GM10248 (cell line): Measurements from ENCODE around the gene FATE1.

ENCODE experiments used
- CTCF ChIA-PET: fragments of 300-600 bp; sonication (Branson Sonifier 250); formaldehyde crosslinking; extraction: SDS; loops from one replicate; lab custom pipeline; 2021; ENCODE audit warnings: antibody characterized with exemption; lab: Yijun Ruan, JAX
- POLR2A ChIA-PET: fragments of 350-650 bp; sonication (Branson Sonifier 250); formaldehyde crosslinking; extraction: SDS; loops from one replicate; lab custom pipeline; 2020; ENCODE audit warnings: antibody characterized with exemption; lab: Yijun Ruan, JAX
- DNase-seq: peaks from one replicate; pipeline ENCODE4 v3.0.0; 2012; ENCODE audit errors: extremely low spot score
- CTCF ChIP-seq: IDR thresholded peaks from 2 replicates; pipeline ENCODE4 v1.5.1; 2012; ENCODE audit warnings: mild to moderate bottlenecking, low read depth; ENCODE audit errors: extremely low read depth, missing control alignments, control extremely low read depth

Gene FATE1

DNA sequence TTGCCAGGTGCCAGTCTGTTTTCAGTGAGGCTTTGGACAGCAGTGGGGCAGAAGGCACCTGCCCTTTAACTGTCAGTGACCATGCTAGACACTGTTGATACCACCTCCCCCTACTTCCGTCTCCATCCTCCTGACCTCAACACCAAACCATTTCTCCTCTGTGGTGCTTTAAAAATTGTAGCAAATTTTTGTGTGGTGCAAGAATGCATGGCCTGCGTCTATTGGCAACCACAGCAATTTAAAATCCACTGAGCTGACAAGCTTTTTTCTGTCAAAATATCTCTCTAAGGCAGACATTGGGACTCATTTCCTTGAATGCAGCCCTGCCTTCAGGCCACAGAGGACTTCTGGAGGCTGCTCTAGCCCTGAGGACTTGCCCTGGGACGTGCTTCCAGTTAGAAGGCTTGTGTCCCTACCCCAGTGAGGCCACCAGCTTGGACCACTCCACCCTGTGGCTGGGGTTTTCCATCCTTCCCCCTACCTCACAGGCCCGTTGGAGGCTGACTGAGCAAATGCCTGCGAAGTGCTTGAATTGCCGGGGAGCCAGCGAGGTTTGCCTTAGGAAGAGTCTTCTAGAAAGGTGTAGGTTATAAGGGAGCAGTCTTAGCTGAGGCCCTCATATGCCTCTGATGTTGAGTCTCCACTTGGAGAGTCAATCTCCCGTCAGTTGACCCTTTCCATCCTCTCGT lies 13.7 kb upstream of the FATE1 start:
- no peak for DNase-seq
- ChIA-PET CTCF (no interaction called here), POLR2A (no interaction called here)
- TF ChIP-seq CTCF = no peak

GRCh38 chrX:151702741-151703340 lies 13.0 kb upstream of the FATE1 start:
- POLR2A ChIA-PET = no interaction called here
- CTCF ChIA-PET = no interaction called here
- DNase-seq = no peak
- no peak for TF ChIP-seq CTCF

GRCh38 chrX:151703487-151703886 lies 12.3 kb upstream of the FATE1 start:
- no peak for DNase-seq
- no peak for TF ChIP-seq CTCF
- ChIA-PET POLR2A (no interaction called here), CTCF (no interaction called here)

DNA sequence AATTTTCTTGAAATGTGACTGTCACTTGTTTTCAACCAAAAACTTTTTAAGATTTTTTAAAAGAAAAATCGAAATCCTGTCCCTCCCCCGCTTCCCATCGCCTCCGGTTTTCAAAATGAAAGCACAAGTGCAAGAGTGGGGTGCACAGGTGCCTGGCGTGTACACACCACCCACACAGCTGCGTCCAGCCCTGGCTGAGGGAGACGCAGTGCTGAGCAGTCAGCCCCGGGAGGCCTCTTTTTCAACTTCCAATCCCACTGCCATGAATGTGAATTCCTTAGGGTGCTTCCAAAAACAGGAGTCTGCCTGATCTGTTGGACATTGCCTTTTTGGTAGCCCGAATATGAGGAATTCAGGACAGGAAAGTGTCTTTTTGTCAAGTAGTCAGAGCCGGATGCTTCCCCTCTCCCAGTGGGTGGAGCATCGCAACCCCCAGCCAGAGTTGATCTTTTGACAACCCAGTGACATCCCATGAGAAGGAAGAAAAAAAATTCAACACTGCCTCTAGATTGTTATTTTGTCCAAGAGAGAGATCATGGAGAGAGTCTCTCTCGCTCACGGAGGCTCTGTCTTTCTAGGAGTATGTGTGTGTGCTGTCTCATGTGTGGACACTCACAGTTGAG lies 11.7 kb upstream of the FATE1 start:
- CTCF ChIA-PET = no interaction called here
- TF ChIP-seq CTCF = no peak
- POLR2A ChIA-PET = no interaction called here
- no peak for DNase-seq

DNA sequence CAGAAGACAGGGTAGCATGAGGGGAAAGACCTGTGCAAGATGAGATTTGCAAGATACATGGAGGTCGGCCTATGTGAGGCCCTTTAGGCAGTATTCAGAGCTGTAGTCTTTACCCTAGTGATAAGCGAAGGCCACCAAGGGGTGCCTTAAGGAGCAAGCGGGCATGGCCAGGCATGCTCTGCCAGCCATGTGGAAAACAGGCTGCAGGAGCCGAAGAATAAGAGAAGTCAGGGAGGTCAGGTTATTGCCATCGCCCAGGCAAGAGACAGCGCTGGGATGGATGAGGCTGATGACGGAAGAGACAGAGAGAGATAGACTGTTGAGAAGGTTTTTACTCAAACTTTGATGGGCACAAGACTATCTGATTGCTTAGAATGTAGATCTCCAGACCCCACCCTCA lies 7.0 kb upstream of the FATE1 start:
- no peak for DNase-seq
- TF ChIP-seq CTCF = no peak
- ChIA-PET POLR2A (no interaction called here), CTCF (no interaction called here)

GRCh38 chrX:151710457-151710856 lies 5.4 kb upstream of the FATE1 start:
- no peak for TF ChIP-seq CTCF
- CTCF ChIA-PET = no interaction called here
- POLR2A ChIA-PET = no interaction called here
- no peak for DNase-seq
